ENCODE results near the gene MYEOV.

MYEOV gene

GRCh38 chr11:69272831-69273485 is 21.0 kb upstream of the MYEOV start:
- no peaks in the 10 kb centered on the region for H3K36me3 Mint-ChIP-seq
- no peaks in the 10 kb centered on the region for H3K4me1 Mint-ChIP-seq
- H3K27me3 Mint-ChIP-seq = peaks cover 11% of the 10 kb centered on the region
- H3K9me3 Mint-ChIP-seq = no peaks in the 10 kb centered on the region
- DNase-seq = no peak
- no peak overlapping the region for H3K4me3 Mint-ChIP-seq
- CTCF ChIA-PET = no interaction called here
- H3K27ac Mint-ChIP-seq = no peak overlapping the region

GRCh38 chr11:69273571-69273970 is 20.4 kb upstream of the MYEOV start:
- CTCF ChIA-PET = no interaction called here
- no peaks in the 10 kb centered on the region for H3K4me1 Mint-ChIP-seq

GRCh38 chr11:69274531-69275016 is 19.4 kb upstream of the MYEOV start:
- Mint-ChIP-seq H3K4me1 (no peaks in the 10 kb centered on the region), H3K27me3 (peaks cover 11% of the 10 kb centered on the region), H3K27ac (no peak overlapping the region), H3K4me3 (no peak overlapping the region), H3K9me3 (no peaks in the 10 kb centered on the region), H3K36me3 (no peaks in the 10 kb centered on the region)
- CTCF ChIA-PET = no interaction called here
- no peak for DNase-seq

More at GRCh38 chr11:69273571-69273970, 20.4 kb upstream of the MYEOV start:
- Mint-ChIP-seq H3K9me3 (no peaks in the 10 kb centered on the region), H3K27ac (no peak overlapping the region), H3K27me3 (peaks cover 11% of the 10 kb centered on the region), H3K36me3 (no peaks in the 10 kb centered on the region), H3K4me3 (no peak overlapping the region)
- no peak for DNase-seq

GRCh38 chr11:69275178-69275577 is 18.8 kb upstream of the MYEOV start:
- Mint-ChIP-seq H3K36me3 (no peaks in the 10 kb centered on the region), H3K27ac (no peak overlapping the region)
- CTCF ChIA-PET = no interaction called here

GRCh38 chr11:69276165-69276564 is 17.8 kb upstream of the MYEOV start:
- Mint-ChIP-seq H3K27ac (no peak overlapping the region), H3K9me3 (no peaks in the 10 kb centered on the region), H3K4me3 (no peak overlapping the region), H3K4me1 (no peaks in the 10 kb centered on the region), H3K27me3 (peaks cover 11% of the 10 kb centered on the region), H3K36me3 (no peaks in the 10 kb centered on the region)
- no peak for DNase-seq
- CTCF ChIA-PET = no interaction called here

More at GRCh38 chr11:69275178-69275577, 18.8 kb upstream of the MYEOV start:
- DNase-seq = no peak
- Mint-ChIP-seq H3K4me3 (no peak overlapping the region), H3K27me3 (peaks cover 11% of the 10 kb centered on the region), H3K9me3 (no peaks in the 10 kb centered on the region), H3K4me1 (no peaks in the 10 kb centered on the region)

GRCh38 chr11:69277074-69277809 is 16.7 kb upstream of the MYEOV start:
- no peak overlapping the region for H3K27ac Mint-ChIP-seq
- no peaks in the 10 kb centered on the region for H3K36me3 Mint-ChIP-seq
- DNase-seq = no peak
- CTCF ChIA-PET = no interaction called here
- H3K27me3 Mint-ChIP-seq = peaks cover 11% of the 10 kb centered on the region
- no peaks in the 10 kb centered on the region for H3K4me1 Mint-ChIP-seq
- no peak overlapping the region for H3K4me3 Mint-ChIP-seq
- H3K9me3 Mint-ChIP-seq = no peaks in the 10 kb centered on the region

- no peaks in the 10 kb centered on the region for H3K36me3 Mint-ChIP-seq
- H3K9me3 Mint-ChIP-seq = no peaks in the 10 kb centered on the region
- H3K4me1 Mint-ChIP-seq = no peaks in the 10 kb centered on the region
- no peak overlapping the region for H3K27ac Mint-ChIP-seq
- CTCF ChIA-PET = no interaction called here
- DNase-seq = no peak
- peaks cover 11% of the 10 kb centered on the region for H3K27me3 Mint-ChIP-seq
- H3K4me3 Mint-ChIP-seq = no peak overlapping the region
Measured at GRCh38 chr11:69278091-69278867, 15.7 kb upstream of the MYEOV start.

GRCh38 chr11:69280451-69280850 is 13.5 kb upstream of the MYEOV start:
- no peak overlapping the region for H3K27ac Mint-ChIP-seq
- H3K4me1 Mint-ChIP-seq = no peaks in the 10 kb centered on the region
- CTCF ChIA-PET = no interaction called here
- DNase-seq = no peak
- no peaks in the 10 kb centered on the region for H3K9me3 Mint-ChIP-seq
- H3K4me3 Mint-ChIP-seq = no peak overlapping the region
- peaks cover 11% of the 10 kb centered on the region for H3K27me3 Mint-ChIP-seq
- no peaks in the 10 kb centered on the region for H3K36me3 Mint-ChIP-seq

GRCh38 chr11:69280994-69281393 is 13.0 kb upstream of the MYEOV start:
- CTCF ChIA-PET = no interaction called here
- DNase-seq = no peak
- Mint-ChIP-seq H3K4me3 (no peak overlapping the region), H3K36me3 (no peaks in the 10 kb centered on the region), H3K27me3 (peaks cover 8% of the 10 kb centered on the region), H3K9me3 (no peaks in the 10 kb centered on the region), H3K4me1 (no peaks in the 10 kb centered on the region), H3K27ac (no peak overlapping the region)

GRCh38 chr11:69283446-69283845 is 10.5 kb upstream of the MYEOV start:
- CTCF ChIA-PET = no interaction called here
- Mint-ChIP-seq H3K27me3 (peaks cover 3% of the 10 kb centered on the region), H3K27ac (no peak overlapping the region), H3K4me3 (no peak overlapping the region), H3K9me3 (no peaks in the 10 kb centered on the region), H3K4me1 (no peaks in the 10 kb centered on the region), H3K36me3 (no peaks in the 10 kb centered on the region)
- no peak for DNase-seq

- Mint-ChIP-seq H3K27me3 (peaks cover 7% of the 10 kb centered on the region), H3K27ac (no peak overlapping the region), H3K4me3 (no peak overlapping the region), H3K4me1 (no peaks in the 10 kb centered on the region), H3K9me3 (no peaks in the 10 kb centered on the region), H3K36me3 (no peaks in the 10 kb centered on the region)
- CTCF ChIA-PET = interaction anchor here (1.0 kb wide), 1 partner anchor 9 kb away, joined by 3 read pairs; no protein-coding TSS in a partner anchor
- DNase-seq = no peak
Measured at GRCh38 chr11:69284081-69284511, 9.9 kb upstream of the MYEOV start.

GRCh38 chr11:69285091-69285490 is 8.9 kb upstream of the MYEOV start:
- peaks cover 14% of the 10 kb centered on the region for H3K27me3 Mint-ChIP-seq
- CTCF ChIA-PET = no interaction called here

GRCh38 chr11:69285766-69286165 is 8.2 kb upstream of the MYEOV start:
- no peak overlapping the region for H3K27ac Mint-ChIP-seq
- DNase-seq = no peak
- H3K36me3 Mint-ChIP-seq = no peaks in the 10 kb centered on the region
- CTCF ChIA-PET = no interaction called here
- H3K27me3 Mint-ChIP-seq = peaks cover 14% of the 10 kb centered on the region
- H3K4me3 Mint-ChIP-seq = no peak overlapping the region
- H3K9me3 Mint-ChIP-seq = no peaks in the 10 kb centered on the region
- no peaks in the 10 kb centered on the region for H3K4me1 Mint-ChIP-seq

More at GRCh38 chr11:69285091-69285490, 8.9 kb upstream of the MYEOV start:
- Mint-ChIP-seq H3K36me3 (no peaks in the 10 kb centered on the region), H3K9me3 (no peaks in the 10 kb centered on the region), H3K27ac (no peak overlapping the region), H3K4me3 (no peak overlapping the region), H3K4me1 (no peaks in the 10 kb centered on the region)
- DNase-seq = no peak
